ENCODE measurements around the gene NPAS3. TPM values are rescaled to one million over a fixed set of nuclear protein-coding genes. Genes with fewer than 3 reads are reported as not detected.

NPAS3 gene
- total RNA-seq, 1 donor from 2014 or later = 0.95 TPM

DNA sequence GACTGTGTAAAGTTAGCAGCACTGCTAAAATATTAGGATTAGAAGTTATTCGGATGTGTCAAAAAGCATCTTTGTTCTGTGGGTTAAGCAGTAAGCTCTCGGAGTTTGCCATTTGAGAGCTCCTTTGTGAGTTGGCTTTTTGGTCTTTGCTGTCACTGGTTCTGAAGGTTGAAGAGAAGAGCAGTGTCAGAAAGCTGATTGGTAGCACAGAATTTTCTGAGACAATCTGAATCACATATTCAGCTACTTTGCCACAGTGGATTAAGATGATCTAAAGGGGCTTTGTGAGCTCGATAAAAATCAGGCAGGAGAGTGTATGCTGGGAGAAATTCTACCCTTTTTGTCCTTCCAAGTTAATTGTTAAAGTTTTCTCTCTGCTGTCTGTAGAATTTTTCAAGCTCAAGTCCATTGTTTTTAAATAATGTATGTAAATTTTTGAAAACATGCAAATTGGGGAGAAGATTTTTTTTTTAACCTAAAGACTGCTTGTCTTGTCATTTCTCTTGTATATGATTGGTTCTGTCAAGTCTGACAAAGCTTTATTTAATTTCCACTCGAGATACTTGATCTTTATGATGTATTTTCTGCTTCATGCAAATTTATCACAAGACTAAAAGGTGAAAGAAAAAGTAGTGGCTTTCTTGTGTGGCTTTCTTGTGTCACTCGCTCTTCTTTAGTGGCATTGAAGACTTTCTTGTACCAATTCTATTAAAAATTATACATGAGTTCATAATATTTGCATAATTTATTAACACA is 704.9 kb downstream of the NPAS3 start:
- DNase-seq (no peak), ATAC-seq (no peak)
- intact Hi-C loops (cut with DNase I) = no loop called here
- Histone ChIP-seq H3K4me1 (no peaks in the 10 kb centered on the region), H3K4me3 (no peak overlapping the region), H3K27ac (no peak overlapping the region), H3K9me3 (no peaks in the 10 kb centered on the region), H3K27me3 (ENCODE audit: low read depth) (no peaks in the 10 kb centered on the region), H3K36me3 (no peaks in the 10 kb centered on the region)
- TF ChIP-seq CTCF (IDR thresholded peaks at IDR 0.05) = no peak

DNA sequence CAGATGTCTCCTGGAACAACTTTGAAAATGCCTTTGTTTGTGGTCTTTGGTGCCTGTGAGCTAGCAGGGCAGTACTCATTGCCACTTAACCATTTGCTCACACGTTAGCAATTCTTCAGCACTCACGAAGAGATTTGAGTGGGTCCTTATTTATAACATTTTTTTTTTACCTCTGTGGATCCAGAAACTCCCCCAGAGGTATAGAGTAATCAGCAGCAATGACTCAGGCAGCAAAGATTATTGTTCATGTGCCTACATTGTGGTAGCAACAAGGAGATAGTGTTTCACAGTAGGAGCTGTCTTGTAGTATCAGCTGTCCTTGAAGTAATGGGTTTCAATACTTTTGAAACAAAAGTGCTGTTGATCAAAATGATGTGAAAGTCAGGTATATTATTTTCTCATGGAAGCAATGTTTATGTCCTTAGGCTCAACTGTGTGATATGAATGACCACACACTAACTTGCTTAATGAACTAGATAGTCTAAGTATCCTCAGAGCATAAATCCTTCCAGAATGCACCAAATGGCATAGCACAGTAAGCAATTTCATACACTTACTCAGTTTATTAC is 708.1 kb downstream of the NPAS3 start:
- no peak overlapping the region for H3K27ac ChIP-seq
- H3K27me3 ChIP-seq (ENCODE audit: low read depth) = no peaks in the 10 kb centered on the region
- H3K36me3 ChIP-seq = no peaks in the 10 kb centered on the region
- H3K9me3 ChIP-seq = no peaks in the 10 kb centered on the region
- DNase-seq = no peak
- no peak for ATAC-seq
- no peaks in the 10 kb centered on the region for H3K4me1 ChIP-seq
- intact Hi-C loops (cut with DNase I) = no loop called here
- TF ChIP-seq CTCF (IDR thresholded peaks at IDR 0.05) = no peak
- H3K4me3 ChIP-seq = no peak overlapping the region

- ATAC-seq = no peak
Observed at GRCh38 chr14:33647385-33647786, 708.7 kb downstream of the NPAS3 start.

GRCh38 chr14:33650430-33650829 is 711.8 kb downstream of the NPAS3 start:
- TF ChIP-seq CTCF (IDR thresholded peaks at IDR 0.05) = no peak
- intact Hi-C loops (cut with DNase I) = no loop called here

More at GRCh38 chr14:33647385-33647786, 708.7 kb downstream of the NPAS3 start:
- no peak for TF ChIP-seq CTCF (IDR thresholded peaks at IDR 0.05)
- Histone ChIP-seq H3K36me3 (no peaks in the 10 kb centered on the region), H3K4me3 (no peak overlapping the region), H3K9me3 (no peaks in the 10 kb centered on the region), H3K27ac (no peak overlapping the region), H3K4me1 (no peaks in the 10 kb centered on the region), H3K27me3 (ENCODE audit: low read depth) (no peaks in the 10 kb centered on the region)
- no peak for DNase-seq
- intact Hi-C loops (cut with DNase I) = no loop called here

DNA sequence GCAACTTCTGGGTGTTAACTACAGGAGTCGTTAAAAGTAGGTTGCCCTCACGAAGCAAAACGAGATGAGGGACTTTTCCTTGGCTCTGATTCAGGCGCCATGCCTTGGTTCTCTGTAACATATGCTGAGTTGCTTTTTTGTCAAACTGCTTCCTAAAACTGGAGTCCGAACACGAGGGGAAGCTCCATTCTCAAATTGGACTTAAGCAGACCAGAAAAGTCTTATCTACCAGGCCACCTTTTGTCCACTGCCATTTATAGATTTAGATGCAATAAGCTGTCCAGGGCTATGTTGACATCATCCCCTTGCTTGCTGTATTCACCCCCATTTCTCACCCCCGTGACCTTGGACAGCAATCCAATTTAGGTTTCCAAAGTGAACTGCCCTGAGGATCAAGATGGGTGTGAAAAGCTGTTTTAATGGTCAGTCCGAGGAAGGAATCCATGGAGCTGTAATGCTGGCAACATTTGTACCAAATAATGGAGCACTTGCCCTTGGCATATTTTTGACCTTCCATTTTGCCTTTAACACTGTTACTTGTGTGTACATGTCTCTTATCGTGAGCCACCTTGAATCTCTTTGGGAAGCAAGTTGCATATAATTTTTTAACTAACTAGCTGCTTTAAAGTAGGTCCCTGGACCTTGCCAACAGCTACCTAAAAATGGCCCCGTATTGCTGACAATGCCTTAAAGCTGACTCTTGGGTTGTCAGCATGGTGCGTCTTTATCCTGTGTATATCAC is 714.1 kb downstream of the NPAS3 start:
- H3K9me3 ChIP-seq = no peaks in the 10 kb centered on the region
- no peaks in the 10 kb centered on the region for H3K36me3 ChIP-seq
- no peak for TF ChIP-seq CTCF (IDR thresholded peaks at IDR 0.05)
- H3K27ac ChIP-seq = no peak overlapping the region
- DNase-seq (no peak), ATAC-seq (no peak)
- no peaks in the 10 kb centered on the region for H3K4me1 ChIP-seq
- intact Hi-C loops (cut with DNase I) = no loop called here
- no peak overlapping the region for H3K4me3 ChIP-seq
- no peaks in the 10 kb centered on the region for H3K27me3 ChIP-seq (ENCODE audit: low read depth)

More at GRCh38 chr14:33650430-33650829, 711.8 kb downstream of the NPAS3 start:
- no peak for DNase-seq
- no peak for ATAC-seq
- Histone ChIP-seq H3K27ac (no peak overlapping the region), H3K36me3 (no peaks in the 10 kb centered on the region), H3K4me3 (no peak overlapping the region), H3K27me3 (ENCODE audit: low read depth) (no peaks in the 10 kb centered on the region), H3K4me1 (no peaks in the 10 kb centered on the region), H3K9me3 (no peaks in the 10 kb centered on the region)
